Measurements from ENCODE around the gene TLX1. TPM values are rescaled to one million over a fixed set of nuclear protein-coding genes. Genes with fewer than 3 reads are reported as not detected.
"Not testable (repeated sequence)": the region's sequence is repeated elsewhere in the genome, so short reads cannot be mapped to it uniquely, and the experiment has no call there.

TLX1 gene
- total RNA-seq, 1 experiment from 2014 or later, result not detected

GRCh38 chr10:101140950-101141615, 10.0 kb downstream of the TLX1 start:
- DNase-seq (ENCODE audit: low read depth, low spot score), result no peak
- in situ Hi-C loops (cut with HindIII; ENCODE audit: low pct_unique_long_range_greater_than_20kb, low sequenced_read_pairs), result no loop called here

GRCh38 chr10:101141616-101142532, 10.8 kb downstream of the TLX1 start:
- in situ Hi-C loops (cut with HindIII; ENCODE audit: low pct_unique_long_range_greater_than_20kb, low sequenced_read_pairs), result no loop called here
- DNase-seq (ENCODE audit: low read depth, low spot score), result peak; percentile 80

GRCh38 chr10:101142533-101143344, 11.6 kb downstream of the TLX1 start:
- no peak for DNase-seq (ENCODE audit: low read depth, low spot score)
- in situ Hi-C loops (cut with HindIII; ENCODE audit: low pct_unique_long_range_greater_than_20kb, low sequenced_read_pairs), result no loop called here

GRCh38 chr10:101143345-101143630, 12.2 kb downstream of the TLX1 start:
- in situ Hi-C loops (cut with HindIII; ENCODE audit: low pct_unique_long_range_greater_than_20kb, low sequenced_read_pairs), result no loop called here

GRCh38 chr10:101144053-101144452, 13.0 kb downstream of the TLX1 start:
- in situ Hi-C loops (cut with HindIII; ENCODE audit: low pct_unique_long_range_greater_than_20kb, low sequenced_read_pairs), result no loop called here

More at GRCh38 chr10:101143345-101143630, 12.2 kb downstream of the TLX1 start:
- DNase-seq (ENCODE audit: low read depth, low spot score), result no peak

GRCh38 chr10:101145145-101145544, 14.0 kb downstream of the TLX1 start:
- DNase-seq (ENCODE audit: low read depth, low spot score), result no peak
- in situ Hi-C loops (cut with HindIII; ENCODE audit: low pct_unique_long_range_greater_than_20kb, low sequenced_read_pairs), result no loop called here

More at GRCh38 chr10:101144053-101144452, 13.0 kb downstream of the TLX1 start:
- DNase-seq (ENCODE audit: low read depth, low spot score), result no peak

GRCh38 chr10:101145750-101146391, 14.8 kb downstream of the TLX1 start:
- no peak for DNase-seq (ENCODE audit: low read depth, low spot score)
- in situ Hi-C loops (cut with HindIII; ENCODE audit: low pct_unique_long_range_greater_than_20kb, low sequenced_read_pairs), result no loop called here

- no peak for DNase-seq (ENCODE audit: low read depth, low spot score)
- in situ Hi-C loops (cut with HindIII; ENCODE audit: low pct_unique_long_range_greater_than_20kb, low sequenced_read_pairs), result no loop called here
These were observed 15.5 kb downstream of the TLX1 start for GRCh38 chr10:101146392-101147251.

- no peak for DNase-seq (ENCODE audit: low read depth, low spot score)
- in situ Hi-C loops (cut with HindIII; ENCODE audit: low pct_unique_long_range_greater_than_20kb, low sequenced_read_pairs), result no loop called here
These were observed 20.3 kb downstream of the TLX1 start for GRCh38 chr10:101151395-101151794.

GRCh38 chr10:101152316-101152715, 21.2 kb downstream of the TLX1 start:
- no peak for DNase-seq (ENCODE audit: low read depth, low spot score)
- in situ Hi-C loops (cut with HindIII; ENCODE audit: low pct_unique_long_range_greater_than_20kb, low sequenced_read_pairs), result no loop called here

GRCh38 chr10:101154506-101154905, 23.4 kb downstream of the TLX1 start:
- DNase-seq (ENCODE audit: low read depth, low spot score); in situ Hi-C loops (cut with HindIII; ENCODE audit: low pct_unique_long_range_greater_than_20kb, low sequenced_read_pairs): not testable (repeated sequence)

GRCh38 chr10:101155896-101156295, 24.8 kb downstream of the TLX1 start:
- DNase-seq (ENCODE audit: low read depth, low spot score), result no peak
- in situ Hi-C loops (cut with HindIII; ENCODE audit: low pct_unique_long_range_greater_than_20kb, low sequenced_read_pairs), result no loop called here

GRCh38 chr10:101157756-101158458, 26.8 kb downstream of the TLX1 start:
- in situ Hi-C loops (cut with HindIII; ENCODE audit: low pct_unique_long_range_greater_than_20kb, low sequenced_read_pairs), result no loop called here
- no peak for DNase-seq (ENCODE audit: low read depth, low spot score)

GRCh38 chr10:101158459-101159058, 27.5 kb downstream of the TLX1 start:
- DNase-seq (ENCODE audit: low read depth, low spot score), result no peak
- in situ Hi-C loops (cut with HindIII; ENCODE audit: low pct_unique_long_range_greater_than_20kb, low sequenced_read_pairs), result no loop called here

GRCh38 chr10:101161494-101162299, 30.6 kb downstream of the TLX1 start:
- in situ Hi-C loops (cut with HindIII; ENCODE audit: low pct_unique_long_range_greater_than_20kb, low sequenced_read_pairs), result no loop called here
- peak; percentile 80 for DNase-seq (ENCODE audit: low read depth, low spot score)

All from SK-MEL-5 (cell line).